TTC549 (cell line): ENCODE data around the gene GTF2E1.

Experiments
- FAIRE-seq: peaks from 2 replicates; lab custom pipeline; 2012; peaks lifted over from hg19 to GRCh38; lab: Jason Lieb, UNC

The GTF2E1 gene

DNA sequence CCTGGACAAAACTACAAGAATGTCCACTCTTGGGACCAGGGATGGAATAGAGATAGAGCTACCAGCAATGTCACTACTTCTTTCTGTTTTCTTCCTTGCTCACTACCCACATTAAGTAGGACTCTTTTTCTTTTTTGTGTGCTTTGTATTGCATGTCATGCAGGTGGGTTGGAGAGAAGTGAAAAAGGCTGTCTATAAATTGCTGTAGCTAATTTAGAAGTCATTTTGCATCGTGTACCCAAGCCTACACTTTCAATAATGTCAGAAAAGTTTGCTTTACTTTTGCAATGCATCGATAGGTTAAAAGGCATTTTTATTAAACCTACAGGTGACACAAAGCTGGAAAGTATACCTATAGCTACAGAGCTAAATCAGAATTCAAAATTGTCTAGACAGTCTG lies 58.9 kb downstream of the GTF2E1 start:
- no peak for FAIRE-seq

DNA sequence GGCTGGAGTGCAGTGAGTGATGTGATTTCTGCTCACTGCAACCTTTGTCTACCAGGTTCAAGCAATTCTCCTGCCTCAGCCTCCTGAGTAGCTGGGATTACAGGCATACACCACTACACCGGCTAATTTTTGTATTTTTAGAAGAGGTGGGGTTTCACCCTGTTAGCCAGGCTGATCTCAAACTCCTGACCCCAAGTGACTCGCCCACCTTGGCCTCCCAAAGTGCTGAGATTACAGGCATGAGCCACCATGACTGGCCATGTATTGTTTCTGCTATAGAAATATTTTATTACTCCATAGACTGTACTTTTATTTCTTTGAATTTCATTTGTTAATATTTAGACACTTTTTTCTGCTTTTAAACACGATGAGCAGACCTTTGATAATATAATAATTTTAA lies 60.4 kb downstream of the GTF2E1 start:
- FAIRE-seq = no peak

DNA sequence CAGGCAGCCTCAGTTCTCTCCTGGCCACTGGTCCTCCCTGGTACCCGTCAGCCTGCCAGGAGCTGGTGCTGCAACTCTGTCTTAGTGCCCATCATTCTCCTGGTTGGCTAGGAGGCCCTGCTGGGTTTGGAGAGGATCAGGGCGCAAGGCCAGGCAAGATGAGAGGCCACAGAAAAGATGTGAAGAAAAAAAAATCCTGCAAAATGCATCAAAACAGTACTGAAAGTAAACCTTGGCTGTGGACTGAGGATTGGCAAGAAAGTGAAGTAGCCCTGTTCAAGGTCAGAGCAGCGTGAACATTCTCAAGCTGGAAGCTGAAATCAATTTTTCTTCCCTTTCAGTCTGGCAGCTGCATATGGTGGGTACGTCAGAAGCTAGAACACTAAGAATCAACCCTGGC lies 74.2 kb downstream of the GTF2E1 start:
- FAIRE-seq = no peak

DNA sequence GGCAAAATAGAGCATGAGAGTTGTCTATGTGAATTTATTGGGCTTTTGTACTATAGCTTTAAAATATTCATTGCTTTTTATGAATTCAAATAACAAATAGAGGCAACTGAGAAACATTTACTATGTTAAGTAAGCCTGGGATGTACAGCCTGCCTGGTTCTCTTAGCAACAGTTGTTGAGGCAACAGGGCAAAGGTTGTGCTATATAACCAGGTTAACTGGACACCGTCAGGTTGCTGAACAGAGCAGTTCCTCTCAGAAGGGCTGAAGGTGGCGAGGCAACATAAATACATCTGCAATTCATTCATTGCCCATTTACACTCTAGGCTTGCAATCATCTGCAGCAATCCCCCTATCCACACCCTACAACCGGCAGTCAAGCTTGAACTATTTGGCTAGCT lies 78.2 kb downstream of the GTF2E1 start:
- FAIRE-seq = no peak

DNA sequence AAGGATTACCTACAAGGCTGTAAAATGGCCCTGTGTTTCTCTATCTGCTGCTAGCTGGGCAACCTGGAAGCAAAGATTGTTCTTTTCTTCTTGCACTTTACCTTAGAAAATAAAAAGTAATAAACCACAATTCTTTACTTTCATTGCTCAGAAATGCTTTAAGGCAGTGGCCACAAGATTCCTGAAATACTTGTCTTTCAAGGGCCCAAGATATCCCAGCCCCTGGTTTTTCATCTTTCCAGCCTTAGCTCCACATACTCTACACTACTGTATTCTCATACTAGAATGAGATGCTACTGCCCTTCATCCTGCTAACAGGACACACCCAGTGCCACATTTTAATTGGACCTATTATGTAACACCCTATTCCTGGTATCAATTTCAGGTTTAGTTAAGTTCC lies 78.9 kb downstream of the GTF2E1 start:
- no peak for FAIRE-seq

DNA sequence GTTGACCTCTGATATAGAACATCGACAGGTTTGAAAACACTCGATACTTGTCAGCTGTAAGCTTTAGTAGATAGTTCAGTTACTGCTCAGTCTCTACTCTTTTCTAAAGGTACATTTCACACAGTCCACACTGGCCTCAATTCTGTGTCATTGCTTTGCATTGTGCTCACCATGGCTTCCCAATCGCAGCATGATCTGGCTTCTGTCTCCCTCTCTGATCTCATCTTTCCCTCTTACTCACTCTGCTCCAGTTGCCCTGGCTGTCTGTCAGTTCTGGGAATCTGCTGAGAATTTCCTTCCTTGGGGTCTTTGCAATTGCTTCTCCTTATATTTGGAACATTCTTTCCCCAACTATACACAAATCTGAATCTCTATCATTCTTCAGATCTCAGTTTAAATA lies 80.6 kb downstream of the GTF2E1 start:
- no peak for FAIRE-seq

DNA sequence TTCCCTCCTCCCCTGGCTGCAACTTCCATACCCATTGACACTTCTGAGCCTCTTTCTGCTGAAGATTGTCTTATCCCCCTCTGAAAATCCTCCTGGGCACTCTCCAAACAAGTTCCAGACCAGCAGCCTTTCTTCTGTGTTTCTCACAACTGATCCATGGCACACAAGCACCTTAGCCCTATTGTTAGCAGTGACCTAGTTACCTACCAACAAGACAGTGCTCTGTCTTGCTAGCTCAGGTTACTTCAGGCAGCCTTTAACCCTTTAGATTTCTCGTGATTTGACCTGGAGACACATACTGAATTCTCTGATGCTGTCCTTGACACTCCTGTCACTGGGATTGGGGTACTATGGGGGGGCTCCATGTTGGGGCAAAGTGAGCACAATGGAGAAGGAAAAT lies 82.1 kb downstream of the GTF2E1 start:
- no peak for FAIRE-seq

DNA sequence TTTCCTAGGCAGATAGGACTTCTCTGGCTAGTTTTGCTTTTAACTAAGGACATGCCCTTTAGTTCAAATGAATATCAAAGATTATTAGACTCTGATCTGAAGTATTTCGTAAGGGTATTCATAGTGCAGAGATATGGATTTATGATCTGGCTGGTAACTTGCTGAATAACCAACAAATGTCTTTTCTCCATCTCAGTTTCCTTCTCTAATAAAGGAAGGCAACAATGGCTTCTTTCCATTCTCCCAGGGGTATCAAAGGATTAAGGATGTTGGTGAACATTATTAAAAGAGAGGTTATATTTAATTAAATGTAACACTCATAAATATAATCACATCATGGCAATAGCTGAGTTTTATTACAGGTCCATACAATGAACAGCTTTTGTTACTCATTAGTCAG lies 86.3 kb downstream of the GTF2E1 start:
- FAIRE-seq = no peak

- no peak for FAIRE-seq
Measured at GRCh38 chr3:120831066-120831465, 88.5 kb downstream of the GTF2E1 start.
